ENCODE data around the gene MTRF1L.

DNA sequence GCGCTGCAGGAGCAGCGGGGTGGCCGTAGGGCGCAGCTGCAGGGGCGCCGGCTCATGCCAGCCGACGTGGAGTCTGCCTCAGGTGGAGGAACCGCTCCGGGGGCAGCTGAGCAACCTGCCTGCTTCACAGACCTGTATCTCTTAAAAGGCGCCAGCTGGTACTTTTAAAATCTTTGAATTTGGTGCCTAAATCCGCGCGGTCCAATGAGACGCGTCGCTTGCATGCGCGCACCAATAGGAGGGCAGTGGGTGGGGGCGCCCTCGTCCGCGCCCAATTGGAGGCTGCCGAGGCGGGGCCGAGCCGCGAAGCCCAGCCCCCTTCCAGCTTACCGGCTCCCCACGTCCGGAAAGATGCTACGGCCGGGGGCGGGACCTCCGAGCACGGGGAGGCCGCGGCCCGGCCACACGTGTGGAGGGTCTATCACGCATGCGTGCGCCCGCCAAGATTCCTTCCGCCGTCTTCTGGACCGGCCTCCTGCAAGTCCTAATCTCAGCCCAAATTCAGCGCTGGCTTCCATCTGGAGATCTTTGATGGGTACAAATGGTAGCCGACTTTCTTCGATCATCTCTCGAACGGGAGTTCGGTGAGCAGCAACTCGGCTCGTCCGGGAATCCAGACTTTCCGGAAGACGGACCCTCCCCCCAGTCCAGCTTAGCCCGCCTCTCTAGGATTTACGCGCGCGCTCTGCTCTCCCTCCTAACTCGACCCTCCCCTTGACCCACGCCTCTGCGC is 19.4 kb downstream of the MTRF1L start, which contains the start of gene FBXO5:
- TF ChIP-seq, protein P1, sequence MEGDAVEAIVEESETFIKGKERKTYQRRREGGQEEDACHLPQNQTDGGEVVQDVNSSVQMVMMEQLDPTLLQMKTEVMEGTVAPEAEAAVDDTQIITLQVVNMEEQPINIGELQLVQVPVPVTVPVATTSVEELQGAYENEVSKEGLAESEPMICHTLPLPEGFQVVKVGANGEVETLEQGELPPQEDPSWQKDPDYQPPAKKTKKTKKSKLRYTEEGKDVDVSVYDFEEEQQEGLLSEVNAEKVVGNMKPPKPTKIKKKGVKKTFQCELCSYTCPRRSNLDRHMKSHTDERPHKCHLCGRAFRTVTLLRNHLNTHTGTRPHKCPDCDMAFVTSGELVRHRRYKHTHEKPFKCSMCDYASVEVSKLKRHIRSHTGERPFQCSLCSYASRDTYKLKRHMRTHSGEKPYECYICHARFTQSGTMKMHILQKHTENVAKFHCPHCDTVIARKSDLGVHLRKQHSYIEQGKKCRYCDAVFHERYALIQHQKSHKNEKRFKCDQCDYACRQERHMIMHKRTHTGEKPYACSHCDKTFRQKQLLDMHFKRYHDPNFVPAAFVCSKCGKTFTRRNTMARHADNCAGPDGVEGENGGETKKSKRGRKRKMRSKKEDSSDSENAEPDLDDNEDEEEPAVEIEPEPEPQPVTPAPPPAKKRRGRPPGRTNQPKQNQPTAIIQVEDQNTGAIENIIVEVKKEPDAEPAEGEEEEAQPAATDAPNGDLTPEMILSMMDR (IDR thresholded peaks at IDR 0.05; ENCODE audit: low read length) = no peak
- TF ChIP-seq EZH2 (optimal IDR thresholded peaks at IDR 0.05; ENCODE audit: low read depth, low read length) = no peak
